CD4-positive, CD25-positive, alpha-beta regulatory T cell (primary cell): Measurements from ENCODE around the gene TMEM185B. TPM values are rescaled to one million over a fixed set of nuclear protein-coding genes. Genes with fewer than 3 reads are reported as not detected.
"Not testable (repeated sequence)": the region's sequence is repeated elsewhere in the genome, so short reads cannot be mapped to it uniquely, and the experiment has no call there.

Source experiments
- ATAC-seq, 2 donors: fragments of 150-1000 bp; cut with Tn5 transposase; one replicate each; pipeline ENCODE4 v1.10.0; 2021; ENCODE audit warnings: low read depth in 2 of 2, moderate number of reproducible peaks in 2 of 2, moderate library complexity in 1 of 2
- DNase-seq, 3 donors: peaks; one replicate each; pipeline versions ENCODE4 v3.0.0 to v3.0.0-alpha.2; 2012 to 2022; ENCODE audit warnings: mixed read lengths in 1 of 3
- H3K27ac ChIP-seq: one replicate; pipeline ENCODE4 v1.7.0; 2013; ENCODE audit warnings: mild to moderate bottlenecking, low read length; ENCODE audit not compliant: insufficient read depth, poor library complexity, severe bottlenecking
- H3K27me3 ChIP-seq: one replicate; pipeline ENCODE4 v1.7.0; 2013; ENCODE audit warnings: low read length; ENCODE audit not compliant: control insufficient read depth, insufficient read depth
- H3K36me3 ChIP-seq: one replicate; pipeline ENCODE4 v1.7.0; 2013; ENCODE audit warnings: mild to moderate bottlenecking, low read length, moderate library complexity; ENCODE audit not compliant: control insufficient read depth, insufficient read depth
- H3K4me1 ChIP-seq: 2 replicates; pipeline ENCODE4 v1.7.0; 2013; ENCODE audit warnings: mild to moderate bottlenecking, low read length; ENCODE audit not compliant: insufficient read depth, control insufficient read depth, poor library complexity, severe bottlenecking
- H3K4me3 ChIP-seq: one replicate; pipeline ENCODE4 v1.7.0; 2013; ENCODE audit warnings: low read depth, mild to moderate bottlenecking, low read length, moderate library complexity
- H3K9me3 ChIP-seq, 2 experiments: 1 replicate in 1 of 2; 2 replicates in 1 of 2; pipeline ENCODE4 v1.7.0; 2013; ENCODE audit warnings: low read length in 2 of 2, mild to moderate bottlenecking in 1 of 2, moderate library complexity in 1 of 2; ENCODE audit not compliant: control insufficient read depth in 2 of 2
- H3K27ac Mint-ChIP-seq, 3 donors: one replicate each; pipeline ENCODE4 v1.8.0; 2020 to 2022; ENCODE audit warnings: mild to moderate bottlenecking in 3 of 3, mixed read lengths in 3 of 3, moderate library complexity in 2 of 3
- H3K27me3 Mint-ChIP-seq: one replicate; pipeline ENCODE4 v1.8.0; 2022; ENCODE audit warnings: mild to moderate bottlenecking, mixed read lengths
- H3K36me3 Mint-ChIP-seq: one replicate; pipeline ENCODE4 v1.8.0; 2020; ENCODE audit warnings: mixed read lengths
- H3K4me1 Mint-ChIP-seq, 4 donors: one replicate each; pipeline ENCODE4 v1.8.0; 2020 to 2022; ENCODE audit warnings: mixed read lengths in 4 of 4, mild to moderate bottlenecking in 1 of 4
- H3K4me3 Mint-ChIP-seq, 4 donors: one replicate each; pipeline ENCODE4 v1.8.0; 2020 to 2022; ENCODE audit warnings: mild to moderate bottlenecking in 4 of 4, mixed read lengths in 4 of 4, moderate library complexity in 3 of 4
- H3K9me3 Mint-ChIP-seq, 7 donors: one replicate each; pipeline ENCODE4 v1.8.0; 2020 to 2022; ENCODE audit warnings: mixed read lengths in 7 of 7, mild to moderate bottlenecking in 3 of 7, moderate library complexity in 2 of 7
- polyA plus RNA-seq, 4 donors: library from polyadenylated mRNA; unstranded; fragments of 300-500 nt; fragmentation: Illumina TruSeq; gene quantifications; one replicate each; pipeline ENCODE4 v1.2.3, GENCODE V29; 2021
- total RNA-seq: library from RNA; stranded (reverse); gene quantifications from one replicate; pipeline ENCODE4 v1.2.3, GENCODE V29; 2022

TMEM185B gene
- total and polyA plus RNA-seq, 5 donors from 2014 or later, result 15.6 to 23.3 (median 17.7) TPM

DNA sequence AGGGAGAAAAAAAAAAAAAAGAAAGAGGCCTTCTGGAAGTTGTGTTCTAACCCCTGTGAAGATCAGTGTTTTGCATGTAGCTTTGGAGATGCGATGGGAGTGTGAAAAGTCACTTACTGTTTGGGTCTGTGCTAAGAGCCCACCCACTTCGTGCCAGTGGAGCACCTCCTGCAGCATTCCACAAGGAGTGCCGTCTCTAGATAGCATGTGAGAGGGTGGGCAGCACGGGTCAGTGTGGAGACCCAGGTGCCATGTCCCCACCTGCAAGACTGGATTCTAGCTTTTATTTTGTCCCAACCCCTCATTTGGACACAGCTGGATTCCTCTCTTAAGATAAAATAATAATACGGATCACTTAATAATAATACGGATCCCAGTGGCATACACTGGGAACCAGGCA is 12.5 kb upstream of the TMEM185B start:
- Mint-ChIP-seq H3K36me3 (no peaks in the 10 kb centered on the region), H3K4me1 (peaks cover 7 to 31% (median 21%) of the 10 kb centered on the region in 4 donors), H3K4me3 (no peak overlapping the region), H3K27ac (no peak overlapping the region), H3K9me3 (no peaks in the 10 kb centered on the region), H3K27me3 (peaks cover 8% of the 10 kb centered on the region)
- Histone ChIP-seq H3K4me3 (no peak overlapping the region), H3K27ac (no peak overlapping the region), H3K4me1 (peaks cover 23% of the 10 kb centered on the region), H3K9me3 (no peaks in the 10 kb centered on the region), H3K27me3 (no peaks in the 10 kb centered on the region), H3K36me3 (no peaks in the 10 kb centered on the region)
- ATAC-seq (no peak), DNase-seq (no peak)

DNA sequence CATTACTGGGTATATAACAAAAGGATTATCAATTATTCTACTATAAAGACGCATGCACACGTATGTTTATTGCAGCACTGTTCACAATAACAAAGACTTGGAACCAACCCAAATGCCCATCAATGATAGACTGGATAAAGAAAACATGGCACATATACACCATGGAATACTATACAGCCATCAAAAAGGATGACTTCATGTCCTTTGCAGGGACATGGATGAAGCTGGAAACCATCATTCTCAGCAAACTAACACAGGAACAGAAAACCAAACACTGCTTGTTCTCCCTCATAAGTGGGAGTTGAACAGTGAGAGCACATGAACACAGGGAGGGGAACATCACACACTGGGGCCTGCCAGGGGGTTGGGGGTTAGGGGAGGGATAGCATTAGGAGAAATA is 12.0 kb upstream of the TMEM185B start:
- H3K27ac Mint-ChIP-seq, H3K36me3 ChIP-seq, DNase-seq, H3K4me3 ChIP-seq, H3K9me3 ChIP-seq, ATAC-seq, H3K36me3 Mint-ChIP-seq, H3K27ac ChIP-seq, H3K27me3 ChIP-seq, H3K9me3 Mint-ChIP-seq, H3K27me3 Mint-ChIP-seq: not testable (repeated sequence)
- Mint-ChIP-seq H3K4me1 (peaks cover 8 to 35% (median 24%) of the 10 kb centered on the region in 4 donors), H3K4me3 (peak overlapping the region in 1 of 4 donors; percentile 75)
- peaks cover 28% of the 10 kb centered on the region for H3K4me1 ChIP-seq

DNA sequence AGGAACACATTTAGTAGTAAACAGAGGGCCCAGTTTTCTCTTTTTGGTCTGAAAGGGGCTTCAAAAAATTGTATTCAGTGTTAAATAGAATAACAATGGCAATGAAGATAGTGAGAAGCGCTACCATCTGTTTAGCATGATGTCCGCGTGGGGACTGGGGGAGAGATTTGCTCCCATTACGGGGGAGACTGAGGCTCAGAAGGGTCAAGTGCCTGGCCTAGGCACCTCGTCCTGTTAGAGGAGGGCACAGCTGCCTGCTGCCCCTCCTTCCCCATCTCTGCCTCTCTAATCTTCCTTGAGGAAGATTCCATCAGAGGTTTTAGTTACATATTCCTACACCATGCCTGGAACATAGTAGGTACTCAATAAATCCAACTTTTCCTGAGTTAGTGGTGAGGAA is 10.1 kb upstream of the TMEM185B start:
- DNase-seq (no peak), ATAC-seq (no peak)

DNA sequence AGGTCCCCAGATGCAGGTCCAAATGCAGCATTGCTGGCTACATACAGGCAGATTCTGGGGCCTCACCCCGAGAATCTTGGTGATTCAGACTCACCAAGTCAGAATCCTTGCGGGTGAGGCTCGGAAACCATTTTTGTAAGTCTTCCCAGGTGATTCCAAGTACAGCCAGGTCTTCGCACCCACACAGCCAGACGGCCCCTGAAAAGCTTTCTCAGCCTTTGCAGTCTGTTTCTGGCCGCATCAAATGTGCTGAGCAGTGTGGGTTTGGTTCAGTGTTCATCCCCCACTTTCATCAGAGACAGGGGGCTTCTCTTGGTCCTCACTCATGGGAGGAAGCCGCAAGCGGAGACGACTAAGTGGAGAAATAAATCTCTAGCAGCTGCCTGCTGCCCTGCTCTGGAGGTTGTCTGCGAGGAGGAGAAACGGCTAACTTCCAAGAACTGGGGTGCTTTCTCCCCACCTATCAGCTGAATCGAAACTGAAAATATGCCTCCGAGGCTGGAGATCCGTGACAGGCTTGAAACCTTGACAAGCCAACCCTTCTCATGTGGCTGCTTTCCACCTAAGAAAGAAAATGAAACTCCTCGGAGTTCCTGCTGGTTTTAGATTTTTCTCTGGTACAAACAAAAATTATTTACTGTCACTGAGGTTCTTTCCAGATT is 8.9 kb upstream of the TMEM185B start:
- Mint-ChIP-seq H3K36me3 (no peaks in the 10 kb centered on the region), H3K4me1 (peaks cover 18 to 58% (median 40%) of the 10 kb centered on the region in 4 donors), H3K27ac (peak overlapping the region; percentile 95 to 98 (median 96)), H3K27me3 (peaks cover 12% of the 10 kb centered on the region), H3K4me3 (peak overlapping the region; percentile 94 to 98 (median 96)), H3K9me3 (peaks cover 0 to 2% (median 0%) of the 10 kb centered on the region in 7 donors)
- ATAC-seq (peak; percentile 89 to 92), DNase-seq (peak; percentile 48 to 97 (median 75))
- H3K9me3 ChIP-seq, result no peaks in the 10 kb centered on the region
- H3K4me3 ChIP-seq, result peak overlapping the region; percentile 99
- H3K27ac ChIP-seq, result peak overlapping the region; percentile 83
- H3K4me1 ChIP-seq, result peaks cover 38% of the 10 kb centered on the region
- no peaks in the 10 kb centered on the region for H3K27me3 ChIP-seq
- no peaks in the 10 kb centered on the region for H3K36me3 ChIP-seq

More for the DNA sequence above, 10.1 kb upstream of the TMEM185B start:
- peak overlapping the region; percentile 83 for H3K27ac ChIP-seq
- H3K9me3 ChIP-seq, result no peaks in the 10 kb centered on the region
- Mint-ChIP-seq H3K4me3 (peak overlapping the region; percentile 94 to 98 (median 96)), H3K36me3 (no peaks in the 10 kb centered on the region), H3K9me3 (peaks cover 0 to 2% (median 0%) of the 10 kb centered on the region in 7 donors), H3K4me1 (peaks cover 18 to 51% (median 36%) of the 10 kb centered on the region in 4 donors), H3K27ac (peak overlapping the region; percentile 95 to 98 (median 96)), H3K27me3 (peaks cover 12% of the 10 kb centered on the region)
- peak overlapping the region; percentile 99 for H3K4me3 ChIP-seq
- no peaks in the 10 kb centered on the region for H3K27me3 ChIP-seq
- H3K36me3 ChIP-seq, result no peaks in the 10 kb centered on the region
- peaks cover 38% of the 10 kb centered on the region for H3K4me1 ChIP-seq

DNA sequence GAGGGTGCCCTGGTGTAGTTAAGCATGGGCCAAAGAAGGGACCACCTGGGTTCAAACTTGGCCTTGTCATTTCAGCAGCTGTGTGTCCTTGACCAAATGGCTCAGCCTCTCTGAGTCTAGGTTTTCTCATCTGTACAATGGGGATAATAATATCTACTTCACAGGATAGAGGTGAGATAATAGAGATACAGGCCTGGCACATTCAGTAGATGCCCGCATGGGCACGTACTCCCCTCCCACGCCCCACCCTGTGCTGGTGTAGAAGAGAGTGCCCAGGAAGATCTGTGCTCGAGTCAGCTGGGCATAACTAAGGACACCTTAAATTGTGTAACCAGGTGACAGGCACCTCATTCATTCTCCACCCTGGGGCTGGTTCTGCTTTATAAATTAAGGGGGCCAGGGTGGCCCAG is 8.4 kb upstream of the TMEM185B start:
- no peaks in the 10 kb centered on the region for H3K9me3 ChIP-seq
- peaks cover 0 to 2% (median 0%) of the 10 kb centered on the region in 7 donors for H3K9me3 Mint-ChIP-seq
- peak overlapping the region; percentile 95 to 98 (median 96) for H3K27ac Mint-ChIP-seq
- H3K4me1 ChIP-seq, result peaks cover 41% of the 10 kb centered on the region
- ATAC-seq (peak; percentile 15 to 17), DNase-seq (peak in 1 of 3 donors; percentile 38)
- H3K27me3 Mint-ChIP-seq, result peaks cover 12% of the 10 kb centered on the region
- H3K4me3 ChIP-seq, result peak overlapping the region; percentile 99
- H3K27me3 ChIP-seq, result no peaks in the 10 kb centered on the region
- H3K4me3 Mint-ChIP-seq, result peak overlapping the region; percentile 94 to 98 (median 96)
- peaks cover 18 to 59% (median 40%) of the 10 kb centered on the region in 4 donors for H3K4me1 Mint-ChIP-seq
- H3K27ac ChIP-seq, result peak overlapping the region; percentile 83
- no peaks in the 10 kb centered on the region for H3K36me3 Mint-ChIP-seq
- H3K36me3 ChIP-seq, result no peaks in the 10 kb centered on the region

DNA sequence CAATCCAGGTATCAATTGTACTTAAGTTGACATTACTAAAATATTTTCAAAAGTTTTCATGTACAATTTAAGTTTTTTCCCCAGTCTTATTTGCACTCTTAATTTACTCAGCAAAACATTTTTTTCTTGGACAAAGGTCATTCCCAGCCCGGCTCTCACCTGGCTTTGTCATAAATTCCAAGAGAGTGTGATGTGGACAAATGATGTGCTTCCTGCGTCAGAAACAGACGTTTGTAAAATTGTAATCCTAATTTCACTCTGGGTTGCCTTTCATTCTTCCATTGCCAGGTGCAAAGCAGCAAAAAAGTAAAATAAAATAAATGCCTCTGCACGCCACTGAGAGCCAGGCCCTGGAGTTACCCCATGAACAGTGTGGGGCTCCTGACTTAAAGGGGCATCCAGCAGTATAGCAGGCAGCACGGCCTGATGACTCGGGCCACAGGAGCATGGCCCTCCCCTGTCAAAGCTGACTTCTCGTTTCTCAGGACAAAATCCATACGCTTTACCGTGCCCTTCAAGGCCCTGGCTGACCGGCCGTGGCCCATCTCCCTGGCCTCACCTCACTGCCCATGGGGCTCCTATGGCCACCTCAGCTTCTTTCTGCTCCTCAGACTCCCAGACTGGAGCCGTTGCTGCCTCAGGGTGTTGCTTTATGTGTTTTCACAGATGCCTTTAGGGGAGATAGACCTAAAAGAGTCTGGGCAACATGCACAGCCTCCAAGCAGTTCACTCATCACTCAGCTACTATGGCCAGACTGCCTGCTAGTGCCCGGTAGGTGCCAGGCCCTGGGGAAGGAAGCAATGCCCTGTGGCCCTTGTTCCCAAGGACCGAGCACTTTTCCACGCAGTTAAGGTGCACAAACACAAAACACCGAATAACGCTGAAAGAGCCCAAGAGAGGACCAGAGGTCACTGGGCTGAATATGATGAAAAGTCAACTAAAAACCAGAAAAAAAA is 7.6 kb upstream of the TMEM185B start:
- H3K27ac ChIP-seq, result peak overlapping the region; percentile 83
- H3K27me3 Mint-ChIP-seq, result peaks cover 12% of the 10 kb centered on the region
- no peaks in the 10 kb centered on the region for H3K27me3 ChIP-seq
- peaks cover 18 to 62% (median 46%) of the 10 kb centered on the region in 4 donors for H3K4me1 Mint-ChIP-seq
- H3K36me3 Mint-ChIP-seq, result no peaks in the 10 kb centered on the region
- peak overlapping the region; percentile 94 to 98 (median 96) for H3K4me3 Mint-ChIP-seq
- H3K4me3 ChIP-seq, result peak overlapping the region; percentile 99
- ATAC-seq (no peak), DNase-seq (no peak)
- no peaks in the 10 kb centered on the region for H3K36me3 ChIP-seq
- peaks cover 41% of the 10 kb centered on the region for H3K4me1 ChIP-seq
- peaks cover 0 to 2% (median 0%) of the 10 kb centered on the region in 7 donors for H3K9me3 Mint-ChIP-seq
- no peaks in the 10 kb centered on the region for H3K9me3 ChIP-seq
- peak overlapping the region; percentile 92 to 98 (median 95) for H3K27ac Mint-ChIP-seq

DNA sequence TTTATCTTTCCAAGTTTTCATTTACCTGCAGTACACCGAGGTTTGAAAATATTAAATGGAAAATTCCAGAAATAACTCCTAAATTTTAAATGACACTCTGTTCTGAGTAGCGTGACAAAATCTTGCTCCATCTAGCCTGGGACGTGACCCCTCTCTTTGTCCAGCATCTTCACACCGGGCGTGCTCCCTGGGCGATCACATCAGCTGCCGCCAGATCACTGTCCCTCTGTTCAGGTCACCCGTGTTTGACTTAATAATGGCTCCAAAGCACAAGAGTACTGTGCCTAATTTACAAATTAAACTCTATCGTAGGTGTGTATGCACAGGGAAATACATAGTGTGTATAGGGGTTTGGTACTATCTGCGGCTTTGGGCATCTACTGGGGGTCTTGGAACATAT is 6.1 kb upstream of the TMEM185B start:
- Histone ChIP-seq H3K27me3 (no peaks in the 10 kb centered on the region), H3K4me3 (no peak overlapping the region), H3K4me1 (peaks cover 41% of the 10 kb centered on the region), H3K36me3 (no peaks in the 10 kb centered on the region), H3K27ac (peak overlapping the region; percentile 38), H3K9me3 (no peaks in the 10 kb centered on the region)
- H3K27me3 Mint-ChIP-seq, result peaks cover 4% of the 10 kb centered on the region
- no peaks in the 10 kb centered on the region for H3K36me3 Mint-ChIP-seq
- H3K4me3 Mint-ChIP-seq, result peak overlapping the region in 3 of 4 donors; percentile 27 to 91 (median 41)
- H3K27ac Mint-ChIP-seq, result peak overlapping the region in 1 of 3 donors; percentile 16
- peaks cover 18 to 70% (median 53%) of the 10 kb centered on the region in 4 donors for H3K4me1 Mint-ChIP-seq
- no peak for DNase-seq
- ATAC-seq, result no peak
- H3K9me3 Mint-ChIP-seq, result peaks cover 0 to 2% (median 0%) of the 10 kb centered on the region in 7 donors
